GM12892 (cell line): Measurements from ENCODE around the gene NLRC5.

Experiments
- POLR2A ChIP-seq: IDR thresholded peaks from 2 replicates; pipeline ENCODE4 v1.6.1; 2011; ENCODE audit warnings: low read depth, low read length, control low read depth
- POLR2AphosphoS5 ChIP-seq: IDR thresholded peaks from 2 replicates; pipeline ENCODE4 v1.6.1; 2011; ENCODE audit warnings: low read depth, low read length, control low read depth
- TAF1 ChIP-seq: IDR thresholded peaks from 2 replicates; pipeline ENCODE4 v1.6.1; 2011; ENCODE audit warnings: low read depth, mild to moderate bottlenecking, control low read depth, low read length, borderline replicate concordance

DNA sequence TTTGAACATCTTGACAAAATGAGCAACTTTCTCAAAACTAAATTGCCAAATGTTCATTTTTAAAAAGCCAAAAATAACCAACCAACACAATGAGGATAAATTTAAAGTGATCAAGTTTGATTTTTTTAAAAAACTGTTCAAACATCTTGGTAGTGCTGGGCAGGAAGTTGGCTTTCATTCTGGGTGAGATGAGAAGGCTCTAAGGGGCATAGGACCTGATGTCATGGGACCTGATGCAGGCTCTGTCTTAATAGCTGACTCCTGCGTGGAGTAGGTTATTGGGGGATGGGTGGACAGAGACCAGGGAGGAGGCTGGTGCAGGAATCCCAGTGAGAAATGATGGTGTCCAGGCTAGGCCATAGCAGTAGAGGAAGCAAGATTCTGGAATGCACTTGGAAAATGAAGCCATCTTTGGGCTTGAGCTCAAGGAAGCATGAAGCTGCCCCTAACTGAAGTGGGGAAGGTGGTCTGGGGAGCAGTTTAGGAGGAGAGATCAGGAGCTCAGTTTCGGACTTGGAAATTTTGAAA, 20.4 kb downstream of the NLRC5 start:
- TF ChIP-seq TAF1 = no peak
- no peak for TF ChIP-seq POLR2A
- no peak for TF ChIP-seq POLR2AphosphoS5
